Urothelium cell line (cell line): ENCODE measurements around the gene BHLHA15.

ENCODE experiments used
- DNase-seq: peaks from one replicate; pipeline ENCODE4 v3.0.0; 2011; ENCODE audit warnings: low spot score, mixed read lengths
- FAIRE-seq: peaks from 2 replicates; lab custom pipeline; 2011; peaks lifted over from hg19 to GRCh38; lab: Jason Lieb, UNC

Gene BHLHA15

GRCh38 chr7:98186452-98187137 lies 24.6 kb upstream of the BHLHA15 start:
- FAIRE-seq (no peak), DNase-seq (no peak)

- FAIRE-seq (no peak), DNase-seq (no peak)
These were observed 24.1 kb upstream of the BHLHA15 start for GRCh38 chr7:98187138-98187502.

GRCh38 chr7:98189559-98189958 lies 21.7 kb upstream of the BHLHA15 start:
- no peak for DNase-seq
- FAIRE-seq: no peak

- no peak for DNase-seq
- no peak for FAIRE-seq
These were observed 19.4 kb upstream of the BHLHA15 start for GRCh38 chr7:98191668-98192431.

- DNase-seq (no peak), FAIRE-seq (no peak)
These were observed 18.3 kb upstream of the BHLHA15 start for GRCh38 chr7:98192781-98193457.

GRCh38 chr7:98193474-98194180 lies 17.6 kb upstream of the BHLHA15 start:
- DNase-seq (no peak), FAIRE-seq (peak; percentile 40)

- DNase-seq: no peak
These were observed 17.1 kb upstream of the BHLHA15 start for GRCh38 chr7:98194186-98194585.

GRCh38 chr7:98194672-98195457 lies 16.4 kb upstream of the BHLHA15 start:
- DNase-seq: no peak
- no peak for FAIRE-seq

More at GRCh38 chr7:98194186-98194585, 17.1 kb upstream of the BHLHA15 start:
- FAIRE-seq: no peak

GRCh38 chr7:98196706-98197605 lies 14.3 kb upstream of the BHLHA15 start:
- FAIRE-seq (peak; percentile 55), DNase-seq (no peak)

GRCh38 chr7:98199131-98199530 lies 12.1 kb upstream of the BHLHA15 start:
- FAIRE-seq: no peak
- no peak for DNase-seq

- no peak for FAIRE-seq
- no peak for DNase-seq
These were observed 10.9 kb upstream of the BHLHA15 start for GRCh38 chr7:98200364-98200763.

- no peak for FAIRE-seq
These were observed 8.7 kb upstream of the BHLHA15 start for GRCh38 chr7:98202367-98203195.

GRCh38 chr7:98203261-98203963 lies 7.8 kb upstream of the BHLHA15 start:
- FAIRE-seq: no peak
- no peak for DNase-seq

More at GRCh38 chr7:98202367-98203195, 8.7 kb upstream of the BHLHA15 start:
- no peak for DNase-seq

- FAIRE-seq: no peak
These were observed 7.2 kb upstream of the BHLHA15 start for GRCh38 chr7:98203964-98204605.

GRCh38 chr7:98204670-98205069 lies 6.6 kb upstream of the BHLHA15 start:
- FAIRE-seq: no peak

More at GRCh38 chr7:98203964-98204605, 7.2 kb upstream of the BHLHA15 start:
- DNase-seq: no peak

GRCh38 chr7:98205162-98205845 lies 5.9 kb upstream of the BHLHA15 start:
- no peak for DNase-seq
- FAIRE-seq: no peak

More at GRCh38 chr7:98204670-98205069, 6.6 kb upstream of the BHLHA15 start:
- no peak for DNase-seq
